GM12801 (cell line): ENCODE results near the gene NRL.

Experiments
- TF ChIP-seq, protein P1 (sequence below): IDR thresholded peaks from one replicate; pipeline ENCODE4 v1.5.1; 2011; ENCODE audit warnings: control low read depth; ENCODE audit not compliant: insufficient read length; ENCODE audit errors: extremely low read depth

Gene NRL

DNA sequence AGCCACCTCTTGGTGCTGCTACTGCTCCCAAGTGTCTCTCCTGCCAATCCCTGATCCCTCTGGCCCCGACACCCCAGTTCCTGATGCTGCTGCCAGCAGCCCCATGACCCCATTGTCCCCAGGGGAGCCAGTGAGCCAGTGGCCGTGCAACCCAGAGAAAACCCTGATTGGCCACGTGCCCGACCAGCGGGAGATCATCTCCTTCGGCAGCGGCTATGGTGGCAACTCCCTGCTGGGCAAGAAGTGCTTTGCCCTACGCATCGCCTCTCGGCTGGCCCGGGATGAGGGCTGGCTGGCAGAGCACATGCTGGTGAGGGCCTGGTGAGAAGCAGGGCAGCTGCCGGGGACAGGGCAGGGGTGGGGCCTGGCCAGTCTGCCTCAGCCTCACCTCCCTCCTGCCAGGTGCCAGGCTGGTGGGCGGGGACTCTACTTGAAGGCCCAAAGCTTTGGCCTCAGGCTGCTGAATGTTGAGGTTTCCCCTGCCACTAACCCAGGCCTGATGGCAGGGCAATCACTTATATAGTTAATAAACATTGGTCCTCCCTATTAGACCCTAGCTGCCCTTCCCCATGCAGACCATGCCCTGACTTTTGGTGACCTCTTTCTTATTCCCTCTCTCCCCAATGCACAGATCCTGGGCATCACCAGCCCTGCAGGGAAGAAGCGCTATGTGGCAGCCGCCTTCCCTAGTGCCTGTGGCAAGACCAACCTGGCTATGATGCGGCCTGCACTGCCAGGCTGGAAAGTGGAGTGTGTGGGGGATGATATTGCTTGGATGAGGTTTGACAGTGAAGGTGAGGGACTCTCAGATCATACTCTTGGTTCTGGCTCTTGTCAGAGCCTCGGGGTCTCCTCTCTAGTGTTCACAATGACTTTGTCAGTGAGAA, 15.6 kb downstream of the NRL start:
- TF ChIP-seq, protein P1, sequence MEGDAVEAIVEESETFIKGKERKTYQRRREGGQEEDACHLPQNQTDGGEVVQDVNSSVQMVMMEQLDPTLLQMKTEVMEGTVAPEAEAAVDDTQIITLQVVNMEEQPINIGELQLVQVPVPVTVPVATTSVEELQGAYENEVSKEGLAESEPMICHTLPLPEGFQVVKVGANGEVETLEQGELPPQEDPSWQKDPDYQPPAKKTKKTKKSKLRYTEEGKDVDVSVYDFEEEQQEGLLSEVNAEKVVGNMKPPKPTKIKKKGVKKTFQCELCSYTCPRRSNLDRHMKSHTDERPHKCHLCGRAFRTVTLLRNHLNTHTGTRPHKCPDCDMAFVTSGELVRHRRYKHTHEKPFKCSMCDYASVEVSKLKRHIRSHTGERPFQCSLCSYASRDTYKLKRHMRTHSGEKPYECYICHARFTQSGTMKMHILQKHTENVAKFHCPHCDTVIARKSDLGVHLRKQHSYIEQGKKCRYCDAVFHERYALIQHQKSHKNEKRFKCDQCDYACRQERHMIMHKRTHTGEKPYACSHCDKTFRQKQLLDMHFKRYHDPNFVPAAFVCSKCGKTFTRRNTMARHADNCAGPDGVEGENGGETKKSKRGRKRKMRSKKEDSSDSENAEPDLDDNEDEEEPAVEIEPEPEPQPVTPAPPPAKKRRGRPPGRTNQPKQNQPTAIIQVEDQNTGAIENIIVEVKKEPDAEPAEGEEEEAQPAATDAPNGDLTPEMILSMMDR, result no peak

DNA sequence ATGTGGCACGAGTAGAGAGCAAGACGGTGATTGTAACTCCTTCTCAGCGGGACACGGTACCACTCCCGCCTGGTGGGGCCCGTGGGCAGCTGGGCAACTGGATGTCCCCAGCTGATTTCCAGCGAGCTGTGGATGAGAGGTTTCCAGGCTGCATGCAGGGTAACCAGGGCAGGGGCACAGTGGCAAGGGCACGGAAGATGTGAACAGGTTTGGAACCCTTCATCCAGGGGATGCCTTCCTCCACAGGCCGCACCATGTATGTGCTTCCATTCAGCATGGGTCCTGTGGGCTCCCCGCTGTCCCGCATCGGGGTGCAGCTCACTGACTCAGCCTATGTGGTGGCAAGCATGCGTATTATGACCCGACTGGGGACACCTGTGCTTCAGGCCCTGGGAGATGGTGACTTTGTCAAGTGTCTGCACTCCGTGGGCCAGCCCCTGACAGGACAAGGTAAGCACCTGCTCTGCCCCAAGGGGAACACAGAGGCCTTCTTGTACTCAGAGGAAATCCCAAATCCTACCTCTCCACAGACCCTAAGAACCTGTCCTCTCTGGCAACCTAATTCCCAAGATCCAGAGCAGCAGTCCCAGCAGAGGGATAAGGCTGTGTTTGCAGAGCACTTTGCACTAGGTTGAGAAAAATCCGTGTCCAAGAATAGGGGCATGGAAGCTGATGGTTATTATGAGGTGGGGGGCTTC, 16.4 kb downstream of the NRL start:
- TF ChIP-seq, protein P1, result no peak

DNA sequence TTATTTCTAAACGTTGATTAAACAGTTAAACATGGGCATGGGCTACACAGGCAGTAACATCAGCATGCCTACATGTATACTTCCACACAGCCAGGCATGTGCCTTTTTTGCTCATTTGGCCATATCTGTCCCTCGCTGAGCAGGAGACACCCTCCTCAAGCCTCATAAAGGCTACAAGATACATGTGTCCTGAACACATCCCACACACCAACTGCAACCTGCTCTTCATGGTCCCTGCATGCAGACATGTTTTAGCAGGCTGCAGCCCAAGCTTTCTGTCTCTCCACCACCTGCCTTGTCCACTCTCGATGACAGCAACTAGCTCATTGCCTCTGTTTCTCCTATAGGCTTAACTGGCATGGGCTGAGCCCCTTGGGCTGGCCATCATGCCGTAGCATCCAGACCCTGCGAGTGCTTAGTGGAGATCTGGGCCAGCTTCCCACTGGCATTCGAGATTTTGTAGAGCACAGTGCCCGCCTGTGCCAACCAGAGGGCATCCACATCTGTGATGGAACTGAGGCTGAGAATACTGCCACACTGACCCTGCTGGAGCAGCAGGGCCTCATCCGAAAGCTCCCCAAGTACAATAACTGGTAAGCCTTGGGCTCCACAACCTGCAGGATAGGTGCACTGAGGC, 18.1 kb downstream of the NRL start:
- TF ChIP-seq, protein P1, result no peak

DNA sequence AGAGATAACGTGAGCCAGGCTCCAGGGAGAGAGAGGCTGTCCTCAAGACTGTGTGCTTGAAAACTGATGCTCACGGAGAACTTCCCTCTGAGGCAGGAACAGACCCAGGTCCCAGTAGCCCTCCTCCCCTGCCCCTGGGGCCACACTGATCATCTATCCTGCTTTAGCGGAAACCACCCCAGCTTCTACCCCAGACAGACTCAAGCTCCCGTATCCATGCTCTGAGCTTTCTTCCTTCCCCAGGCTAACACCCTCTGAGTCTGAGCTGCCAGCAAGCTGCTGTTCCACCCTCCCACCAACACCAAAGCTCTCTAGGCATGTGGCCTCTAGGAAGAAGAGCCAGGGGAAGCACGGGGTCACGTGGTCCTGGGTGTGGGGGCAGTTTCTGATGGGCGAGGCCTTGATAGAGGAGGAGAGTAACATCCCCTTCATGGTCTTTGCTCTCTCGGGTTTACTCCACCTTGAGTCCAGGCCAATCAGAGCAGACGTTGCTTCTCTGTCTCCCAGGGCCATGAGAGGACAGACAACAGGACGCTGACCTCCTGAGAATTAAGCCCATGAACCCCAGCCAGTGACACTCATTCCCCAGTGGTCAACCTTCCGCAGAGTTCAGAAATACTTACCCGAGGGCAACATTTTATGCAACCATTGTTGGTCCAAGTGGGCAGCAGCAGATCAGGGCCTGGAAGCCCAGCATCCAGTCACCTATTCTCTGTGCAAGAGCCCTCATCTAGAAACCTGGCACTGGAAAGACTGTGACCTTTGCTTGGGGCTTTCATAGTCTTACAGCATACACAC, 19.3 kb downstream of the NRL start:
- TF ChIP-seq, protein P1, result no peak

DNA sequence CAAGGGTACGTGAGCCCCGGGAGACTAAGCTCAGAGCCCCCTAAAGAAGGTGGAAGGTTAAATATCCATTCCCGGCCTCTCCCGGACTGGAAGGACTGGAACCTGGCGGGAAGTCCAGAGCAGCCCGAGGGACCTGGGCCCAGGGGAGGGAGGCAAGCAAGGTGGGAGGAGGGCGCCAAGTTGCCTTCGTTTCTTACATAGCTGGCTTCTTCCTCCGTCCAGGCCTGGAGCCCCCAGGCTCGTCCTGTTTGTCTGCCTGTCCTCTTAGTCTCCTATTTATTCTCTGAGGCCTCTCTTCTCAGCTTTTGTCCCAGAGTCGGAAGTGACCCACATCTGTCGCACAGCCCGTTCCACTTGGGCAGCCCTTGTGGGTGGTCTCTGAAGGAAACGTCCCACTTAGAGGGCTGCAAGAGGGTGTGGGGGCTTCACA, 19.9 kb downstream of the NRL start:
- TF ChIP-seq, protein P1, result no peak

DNA sequence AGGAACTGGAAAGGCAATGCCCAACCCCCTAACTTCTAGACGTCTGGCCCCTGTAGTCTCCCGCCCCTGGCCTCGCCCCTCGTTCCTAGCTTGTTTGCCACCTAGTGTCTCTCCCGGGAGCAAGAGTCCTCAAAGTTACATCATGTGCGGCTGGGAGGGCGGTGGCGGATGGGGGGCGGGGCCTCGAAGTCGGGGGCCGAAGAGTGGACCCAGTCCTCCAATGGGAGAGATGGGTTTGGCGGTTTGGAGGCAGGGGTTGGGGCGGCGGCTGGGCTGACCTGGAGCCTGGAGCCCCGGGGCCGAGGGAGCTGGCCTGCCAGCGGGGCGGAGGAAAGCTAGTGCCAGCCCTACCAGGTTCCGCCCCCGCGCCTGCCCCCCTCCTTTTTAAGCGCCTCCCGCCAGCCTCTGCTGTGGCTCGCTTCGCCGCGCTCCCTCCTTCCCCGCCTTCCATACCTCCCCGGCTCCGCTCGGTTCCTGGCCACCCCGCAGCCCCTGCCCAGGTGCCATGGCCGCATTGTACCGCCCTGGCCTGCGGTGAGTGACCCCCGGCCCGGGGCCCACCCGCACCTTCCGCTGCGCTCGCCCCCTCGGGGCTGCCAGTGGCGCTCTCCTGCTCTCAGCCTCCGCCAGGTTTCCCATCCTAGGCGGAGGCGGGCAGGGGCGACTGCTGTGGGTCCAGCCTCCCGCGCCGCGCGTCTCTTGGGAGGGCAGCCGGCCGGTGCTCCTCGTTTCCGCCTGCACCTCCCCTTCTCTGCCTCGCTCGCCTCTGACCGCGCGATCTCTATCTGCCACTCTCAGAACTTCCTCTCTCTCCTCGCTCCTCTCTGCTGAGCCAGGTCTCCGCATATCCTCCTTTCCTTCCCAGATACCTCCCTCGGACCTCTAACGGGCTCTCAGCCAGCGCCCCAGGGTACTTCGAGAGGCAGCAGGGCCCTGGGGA, 20.6 kb downstream of the NRL start, which contains the start of gene PCK2:
Gene PCK2, plus strand, starts transcription at position 411 of the 940 bp plus-strand sequence. Its CDS starts 95 bp downstream, at position 506.
- TF ChIP-seq, protein P1, result no peak
